ENCODE data around the gene CCDC188.
A peak's percentile ranks its signal among the peaks of the same experiment; 100 is the strongest.

Gene CCDC188

DNA sequence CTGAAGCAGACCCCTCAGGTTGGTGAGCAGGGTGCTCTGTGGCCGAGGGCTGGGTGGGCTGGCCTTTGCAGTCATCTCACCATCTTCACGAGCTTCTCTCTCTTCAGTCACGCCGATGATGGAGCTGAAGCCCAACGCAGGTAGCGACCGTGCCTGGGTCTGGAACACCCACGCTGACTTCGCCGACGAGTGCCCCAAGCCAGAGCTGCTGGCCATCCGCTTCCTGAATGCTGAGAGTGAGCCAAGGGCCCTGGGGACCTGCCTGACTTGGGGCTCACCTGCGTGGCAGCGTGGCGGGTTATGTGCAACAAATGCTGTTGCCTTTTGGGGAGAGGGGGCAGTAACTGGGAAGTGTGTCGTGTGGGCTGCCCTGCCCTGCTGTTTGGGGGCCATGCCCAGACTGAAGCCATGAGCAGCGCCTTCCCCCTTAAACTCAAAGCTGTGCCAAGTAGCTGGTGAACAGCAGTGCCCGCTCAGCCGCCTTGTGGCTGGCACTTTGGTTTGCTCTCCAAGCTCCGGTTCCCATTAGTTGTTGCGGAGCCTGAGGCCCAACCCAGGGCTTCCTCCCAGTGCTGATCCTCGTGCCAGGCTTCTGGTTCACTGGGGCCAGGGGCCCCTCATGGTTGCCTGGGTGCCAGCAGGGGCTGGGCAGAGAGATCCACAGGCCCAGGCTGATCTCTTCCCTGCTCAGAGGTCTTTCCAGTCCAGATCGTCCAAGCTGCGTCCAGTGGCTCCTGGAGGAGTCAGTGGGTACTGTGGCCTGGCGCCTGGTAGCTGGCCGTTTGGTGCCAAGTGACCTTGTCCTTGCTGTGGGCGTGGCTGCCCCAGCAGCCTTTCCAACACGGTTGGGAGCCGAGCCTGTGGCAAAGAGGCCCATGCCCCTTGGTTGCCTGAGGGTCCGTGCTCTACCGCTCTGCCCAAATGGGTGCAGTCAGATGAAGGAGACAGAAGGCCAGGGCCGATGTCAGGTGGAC is 25.4 kb downstream of the CCDC188 start:
- Histone ChIP-seq H3K4me1 (peaks cover 7% of the 10 kb centered on the region; the same call in 1 of the 2 replicates), H3K4me3 (ENCODE audit: low read depth, low read length) (no peak overlapping the region), H3K27me3 (no peaks in the 10 kb centered on the region), H3K36me3 (peaks cover 62% of the 10 kb centered on the region), H3K9me3 (no peaks in the 10 kb centered on the region)
- TF ChIP-seq, protein P1, sequence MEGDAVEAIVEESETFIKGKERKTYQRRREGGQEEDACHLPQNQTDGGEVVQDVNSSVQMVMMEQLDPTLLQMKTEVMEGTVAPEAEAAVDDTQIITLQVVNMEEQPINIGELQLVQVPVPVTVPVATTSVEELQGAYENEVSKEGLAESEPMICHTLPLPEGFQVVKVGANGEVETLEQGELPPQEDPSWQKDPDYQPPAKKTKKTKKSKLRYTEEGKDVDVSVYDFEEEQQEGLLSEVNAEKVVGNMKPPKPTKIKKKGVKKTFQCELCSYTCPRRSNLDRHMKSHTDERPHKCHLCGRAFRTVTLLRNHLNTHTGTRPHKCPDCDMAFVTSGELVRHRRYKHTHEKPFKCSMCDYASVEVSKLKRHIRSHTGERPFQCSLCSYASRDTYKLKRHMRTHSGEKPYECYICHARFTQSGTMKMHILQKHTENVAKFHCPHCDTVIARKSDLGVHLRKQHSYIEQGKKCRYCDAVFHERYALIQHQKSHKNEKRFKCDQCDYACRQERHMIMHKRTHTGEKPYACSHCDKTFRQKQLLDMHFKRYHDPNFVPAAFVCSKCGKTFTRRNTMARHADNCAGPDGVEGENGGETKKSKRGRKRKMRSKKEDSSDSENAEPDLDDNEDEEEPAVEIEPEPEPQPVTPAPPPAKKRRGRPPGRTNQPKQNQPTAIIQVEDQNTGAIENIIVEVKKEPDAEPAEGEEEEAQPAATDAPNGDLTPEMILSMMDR (IDR thresholded peaks at IDR 0.05; ENCODE audit: low read depth, low read length), result no peak
- no peak for DNase-seq

DNA sequence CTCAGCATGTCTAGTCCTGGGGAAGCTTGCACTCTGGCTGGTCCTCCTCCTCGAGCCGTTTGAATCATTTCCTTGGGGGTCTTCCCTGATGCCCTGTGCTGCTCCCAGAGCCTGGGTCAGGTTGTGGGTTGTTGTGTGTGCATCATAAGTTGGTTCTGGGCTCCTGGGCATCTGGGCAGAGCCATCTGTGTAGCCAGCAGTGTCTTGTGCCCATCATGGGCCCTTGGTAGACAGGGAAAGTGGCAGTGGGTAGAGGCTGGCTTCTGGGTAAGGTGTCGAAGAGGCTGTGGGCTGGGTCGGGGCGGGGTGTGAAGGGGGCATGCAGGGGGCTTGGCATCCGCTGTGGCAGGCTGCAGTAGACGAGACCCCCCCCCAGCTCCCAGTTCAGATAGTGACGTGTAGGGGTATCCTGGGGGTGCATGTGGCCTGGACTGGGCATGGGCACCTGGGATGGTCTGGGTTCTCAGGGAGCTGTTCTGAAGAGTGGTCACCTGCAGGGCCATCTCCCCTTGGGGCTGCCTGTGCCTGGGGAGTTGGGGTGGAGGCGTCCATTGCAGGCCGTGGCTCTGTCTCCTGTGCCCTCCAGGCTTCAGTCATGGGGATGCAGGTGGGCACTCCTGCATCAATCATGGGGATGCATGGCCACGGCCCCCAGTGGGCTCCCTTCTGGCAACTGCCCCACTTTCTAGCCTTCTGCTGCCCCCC is 26.6 kb downstream of the CCDC188 start:
- DNase-seq, result no peak
- Histone ChIP-seq H3K27me3 (no peaks in the 10 kb centered on the region), H3K36me3 (peaks cover 75% of the 10 kb centered on the region), H3K4me3 (ENCODE audit: low read depth, low read length) (no peak overlapping the region), H3K4me1 (peaks cover 4% of the 10 kb centered on the region), H3K9me3 (no peaks in the 10 kb centered on the region)
- TF ChIP-seq, protein P1 (IDR thresholded peaks at IDR 0.05; ENCODE audit: low read depth, low read length), result no peak

- Histone ChIP-seq H3K36me3 (peaks cover 82% of the 10 kb centered on the region), H3K4me1 (peaks cover 8% of the 10 kb centered on the region), H3K9me3 (no peaks in the 10 kb centered on the region), H3K27me3 (no peaks in the 10 kb centered on the region), H3K4me3 (ENCODE audit: low read depth, low read length) (no peak overlapping the region)
- no peak for DNase-seq
- TF ChIP-seq, protein P1 (IDR thresholded peaks at IDR 0.05; ENCODE audit: low read depth, low read length), result no peak
These were observed 27.3 kb downstream of the CCDC188 start for GRCh38 chr22:20123366-20124082.

- no peak for DNase-seq
- H3K36me3 ChIP-seq, result peaks cover 83% of the 10 kb centered on the region
- peaks cover 8% of the 10 kb centered on the region for H3K4me1 ChIP-seq
- TF ChIP-seq, protein P1 (IDR thresholded peaks at IDR 0.05; ENCODE audit: low read depth, low read length), result no peak
- H3K9me3 ChIP-seq, result no peaks in the 10 kb centered on the region
- no peak overlapping the region for H3K4me3 ChIP-seq (ENCODE audit: low read depth, low read length)
- no peaks in the 10 kb centered on the region for H3K27me3 ChIP-seq
These were observed 28.9 kb downstream of the CCDC188 start for GRCh38 chr22:20121856-20122415.

GRCh38 chr22:20118300-20119020 is 32.4 kb downstream of the CCDC188 start:
- no peaks in the 10 kb centered on the region for H3K27me3 ChIP-seq
- H3K9me3 ChIP-seq, result no peaks in the 10 kb centered on the region
- TF ChIP-seq, protein P1 (IDR thresholded peaks at IDR 0.05; ENCODE audit: low read depth, low read length), result no peak
- peaks cover 75% of the 10 kb centered on the region for H3K36me3 ChIP-seq
- peaks cover 5% of the 10 kb centered on the region for H3K4me1 ChIP-seq
- peak; percentile 7 for DNase-seq
- H3K4me3 ChIP-seq (ENCODE audit: low read depth, low read length), result peak overlapping the region; percentile 95
